HepG2 (cell line): ENCODE data around the gene NSFL1C. TPM values are rescaled to one million over a fixed set of nuclear protein-coding genes. Genes with fewer than 3 reads are reported as not detected.

Experiments
- ATAC-seq: fragments of 200-7000 bp; cut with Tn5 transposase; 3 replicates; pipeline ENCODE4 v1.9.1; 2020; ENCODE audit warnings: mild to moderate bottlenecking, moderate library complexity
- BruUV-seq: library from RNA; stranded (reverse); fragments of 400-500 nt; replicated peaks from 2 replicates; lab custom pipeline; 2021; lab: Mats Ljungman, UMichigan
- CTCF ChIA-PET: fragments of 300-600 bp; formaldehyde crosslinking; extraction: SDS; loops from one replicate; lab custom pipeline; 2021; ENCODE audit warnings: low total read pairs, inconsistent platforms, low intra/inter-chr PET ratio; lab: Yijun Ruan, JAX
- POLR2A ChIA-PET: fragments of 350-600 bp; sonication (Branson Sonifier 250); formaldehyde crosslinking; loops from one replicate; lab custom pipeline; 2020; ENCODE audit warnings: antibody characterized with exemption, inconsistent platforms; lab: Yijun Ruan, JAX
- DNase-seq: peaks from one replicate; pipeline ENCODE4 v3.0.0-alpha.2; 2015; ENCODE audit warnings: low spot score
- FAIRE-seq: peaks from 3 replicates; lab custom pipeline; 2011; peaks lifted over from hg19 to GRCh38; lab: Jason Lieb, UNC
- H2AFZ ChIP-seq: one replicate; pipeline ENCODE4 v1.6.1; 2011; ENCODE audit warnings: low read length, inconsistent platforms
- H3K27ac ChIP-seq: fragments of 300-600 bp; 3 replicates; pipeline ENCODE4 v1.8.0; 2011; ENCODE audit warnings: mixed run types, mild to moderate bottlenecking, mixed read lengths, low read length, inconsistent platforms; ENCODE audit not compliant: insufficient read depth; ENCODE audit errors: extremely low read length
- H3K27me3 ChIP-seq, 2 experiments: fragments of 200-600 bp in 1 of 2; 2 replicates in 1 of 2; 3 replicates in 1 of 2; pipeline versions ENCODE4 v1.6.0 to v1.8.0; 2011; ENCODE audit warnings: low read length in 2 of 2, mild to moderate bottlenecking in 2 of 2, moderate library complexity in 2 of 2, inconsistent platforms in 1 of 2; ENCODE audit not compliant: insufficient read depth in 2 of 2, control insufficient read depth in 1 of 2
- H3K36me3 ChIP-seq, 2 experiments: fragments of 200-600 bp in 1 of 2; replicated peaks in 1 of 2; 2 replicates in 1 of 2; 3 replicates in 1 of 2; pipeline versions ENCODE4 v1.5.1 to v1.8.0; 2011; ENCODE audit warnings: low read length in 2 of 2, inconsistent platforms in 1 of 2; ENCODE audit not compliant: insufficient read depth in 2 of 2, control insufficient read depth in 1 of 2
- H3K4me1 ChIP-seq: 2 replicates; pipeline ENCODE4 v1.5.1; 2012; ENCODE audit warnings: low read length, inconsistent platforms; ENCODE audit not compliant: insufficient read depth
- H3K4me2 ChIP-seq: 2 replicates; pipeline ENCODE4 v1.6.0; 2011; ENCODE audit warnings: low read depth, low read length, inconsistent platforms
- H3K4me3 ChIP-seq, 3 experiments: fragments of 200-600 bp in 1 of 3; sonication (generic), shearing (Covaris generic) in 1 of 3; replicated peaks in 1 of 3; 2 replicates each; pipeline ENCODE4 v1.5.1; 2011 to 2016; ENCODE audit warnings: low read length in 3 of 3, inconsistent platforms in 2 of 3, low read depth in 2 of 3, mild to moderate bottlenecking in 2 of 3, control low read depth in 1 of 3, mixed read lengths in 1 of 3; ENCODE audit not compliant: insufficient read depth in 1 of 3
- H3K79me2 ChIP-seq: one replicate; pipeline ENCODE4 v1.6.1; 2011; ENCODE audit warnings: low read length, inconsistent platforms; ENCODE audit not compliant: insufficient read depth
- H3K9ac ChIP-seq: 2 replicates; pipeline ENCODE4 v1.6.0; 2011; ENCODE audit warnings: mild to moderate bottlenecking, low read depth, low read length, inconsistent platforms; ENCODE audit not compliant: insufficient read depth
- H3K9me3 ChIP-seq: 2 replicates; pipeline ENCODE4 v1.5.1; 2012; ENCODE audit warnings: mild to moderate bottlenecking, low read length
- H4K20me1 ChIP-seq: 2 replicates; pipeline ENCODE4 v1.6.0; 2011; ENCODE audit warnings: inconsistent platforms, mild to moderate bottlenecking, low read length, moderate library complexity; ENCODE audit not compliant: insufficient read depth
- DR1 ChIP-seq: sonication (generic); formaldehyde crosslinking; IDR thresholded peaks from 2 replicates; pipeline ENCODE4 v1.8.0; 2021; ENCODE audit warnings: mild to moderate bottlenecking, missing genetic modification reagents, inconsistent platforms
- KAT2B ChIP-seq: fragments of 150-350 bp; IDR thresholded peaks from 2 replicates; pipeline ENCODE4 v1.6.1; 2014; ENCODE audit warnings: low read depth, low read length, borderline replicate concordance
- MZF1 ChIP-seq: sonication (generic); formaldehyde crosslinking; IDR thresholded peaks from 2 replicates; pipeline ENCODE4 v1.8.1; 2023; ENCODE audit warnings: mild to moderate bottlenecking, missing genetic modification reagents, borderline replicate concordance
- RBFOX2 ChIP-seq: fragments of 200-400 bp; formaldehyde crosslinking; IDR thresholded peaks from 2 replicates; pipeline ENCODE4 v1.6.1; 2017; ENCODE audit warnings: low read depth, mild to moderate bottlenecking, low read length
- SETDB1 ChIP-seq: sonication (generic); formaldehyde crosslinking; IDR thresholded peaks from 2 replicates; pipeline ENCODE4 v1.5.1; 2020; ENCODE audit warnings: missing genetic modification reagents, mild to moderate bottlenecking, borderline replicate concordance
- SMARCC2 ChIP-seq: fragments of 450-650 bp; IDR thresholded peaks from 2 replicates; pipeline ENCODE4 v1.6.1; 2017; ENCODE audit warnings: antibody characterized with exemption, mild to moderate bottlenecking
- ZNF20 ChIP-seq: sonication (generic); formaldehyde crosslinking; IDR thresholded peaks from 2 replicates; pipeline ENCODE4 v1.4.0; 2020; ENCODE audit warnings: mild to moderate bottlenecking, moderate library complexity, missing genetic modification reagents
- ZNF7 ChIP-seq: IDR thresholded peaks from 2 replicates; pipeline ENCODE4 v1.6.1; 2016; ENCODE audit warnings: missing biosample characterization, missing genetic modification reagents
- ZNF761 ChIP-seq: sonication (generic); formaldehyde crosslinking; conservative IDR thresholded peaks from 2 replicates; pipeline ENCODE4 v1.4.0; 2020; ENCODE audit warnings: mild to moderate bottlenecking, missing genetic modification reagents
- WGBS: methylation state at CpG from one replicate; pipeline ENCODE4 v1.1.6; 2017; ENCODE audit warnings: low lambda C conversion rate; 5-methylcytosine and 5-hydroxymethylcytosine counted together
- in situ Hi-C: cut with HindIII; loops from 2 replicates; pipeline ENCODE4 v1.10.0; 2017; ENCODE audit warnings: low pct_unique_long_range_greater_than_20kb; ENCODE audit not compliant: extremely low pct_ligation_motif_present
- intact Hi-C: fragments of 100-400 bp; cut with micrococcal nuclease; formaldehyde crosslinking; loops from one replicate; pipeline ENCODE4 v1.10.0; 2022; ENCODE audit not compliant: unreplicated experiment
- polyA plus RNA-seq, 8 experiments: library from polyadenylated mRNA; depleted of rRNA in 3 of 8; stranded (reverse) in 7 of 8; unstranded in 1 of 8; fragments of >200 nt; fragmentation: Illumina TruSeq in 4 of 8; extraction: Trizol in 4 of 8; gene quantifications; 2 replicates each; pipeline versions ENCODE4 v1.2.1 to v1.2.3, GENCODE V29; 2011 to 2016; ENCODE audit warnings: low read depth in 4 of 8, missing spikeins in 1 of 8, mixed read lengths in 1 of 8; ENCODE audit not compliant: insufficient read depth in 1 of 8
- total RNA-seq, 5 experiments: library from RNA; depleted of rRNA; stranded (reverse); fragments of >200 nt; fragmentation: Illumina TruSeq; extraction: Trizol; gene quantifications; 2 replicates each; pipeline ENCODE4 v1.2.3, GENCODE V29; 2016; ENCODE audit warnings: low read depth in 1 of 5
- TF ChIP-seq, protein P1 (sequence below), 2 experiments: fragments of 450-650 bp in 1 of 2; sonication (generic) in 1 of 2; formaldehyde crosslinking; IDR thresholded peaks; 2 replicates each; pipeline versions ENCODE4 v1.5.0 to v1.8.0; 2020 to 2022; ENCODE audit warnings: mild to moderate bottlenecking in 1 of 2, missing genetic modification reagents in 1 of 2
- TF ChIP-seq, protein P2 (sequence below): sonication (generic); formaldehyde crosslinking; IDR thresholded peaks from 2 replicates; pipeline ENCODE4 v1.4.0; 2020; ENCODE audit warnings: mild to moderate bottlenecking, missing genetic modification reagents
- TF ChIP-seq, protein P3 (sequence below): sonication (generic); formaldehyde crosslinking; IDR thresholded peaks from 2 replicates; pipeline ENCODE4 v1.8.1; 2022; ENCODE audit warnings: mild to moderate bottlenecking, missing genetic modification reagents
- TF ChIP-seq, protein P4 (sequence below): sonication (generic); formaldehyde crosslinking; IDR thresholded peaks from one replicate; pipeline ENCODE4 v1.5.1; 2020; ENCODE audit warnings: mild to moderate bottlenecking, missing genetic modification reagents; ENCODE audit errors: not compliant biosample characterization

Gene NSFL1C
- total and polyA plus RNA-seq, 2 of the 13 experiments (the other 11 are each of a cell fraction or from before 2014, with no cell fraction given), result 22.9 to 62.7 TPM

DNA sequence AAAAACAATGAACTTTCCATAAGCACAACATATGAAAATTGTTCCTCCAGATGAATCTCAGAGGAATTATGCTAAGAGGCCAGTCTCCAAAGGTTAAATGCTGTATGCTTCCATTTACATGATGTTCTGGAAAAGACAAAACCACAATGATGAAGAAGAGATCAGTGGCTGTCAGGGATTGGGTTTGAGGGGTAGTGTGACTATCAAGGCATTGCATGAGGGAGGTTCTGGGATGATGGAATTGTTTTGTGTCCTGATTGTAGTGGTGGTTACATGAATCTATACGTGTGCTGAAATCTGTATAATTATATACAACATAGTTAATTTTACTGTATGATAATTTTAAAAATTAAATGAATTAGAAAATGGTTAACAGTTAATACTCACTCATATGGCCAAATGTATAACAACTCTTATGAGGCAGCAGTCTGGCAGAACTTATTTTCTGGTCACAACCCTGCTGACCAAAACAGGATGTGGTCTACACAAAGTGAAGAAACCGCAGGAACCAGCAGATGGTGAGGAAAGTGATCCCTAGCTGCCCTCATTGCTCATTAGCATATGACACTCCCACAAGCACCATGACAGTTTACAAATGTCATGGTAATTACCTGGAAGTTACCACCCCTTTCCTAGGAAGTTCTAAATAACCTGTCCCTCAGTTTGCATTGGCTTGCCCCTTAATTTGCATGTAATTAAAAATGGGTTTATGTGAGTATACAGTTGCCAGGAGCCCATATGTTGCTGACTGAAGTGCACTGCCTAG, 31.9 kb downstream of the NSFL1C start:
- no peaks in the 10 kb centered on the region for H3K36me3 ChIP-seq
- no peaks in the 10 kb centered on the region for H3K9me3 ChIP-seq
- no peak overlapping the region for H3K9ac ChIP-seq
- 72% methylated on average over 2 of the region's 2 CpGs for WGBS
- no TSS peak for BruUV-seq
- in situ Hi-C loops, result no loop called here
- DNase-seq, result no peak
- no peak overlapping the region for H3K4me3 ChIP-seq
- no peak overlapping the region for H3K27ac ChIP-seq
- no peak overlapping the region for H2AFZ ChIP-seq
- no peaks in the 10 kb centered on the region for H3K27me3 ChIP-seq
- no peak for TF ChIP-seq SETDB1 (CRISPR knock-in tag)
- TF ChIP-seq, protein P1, sequence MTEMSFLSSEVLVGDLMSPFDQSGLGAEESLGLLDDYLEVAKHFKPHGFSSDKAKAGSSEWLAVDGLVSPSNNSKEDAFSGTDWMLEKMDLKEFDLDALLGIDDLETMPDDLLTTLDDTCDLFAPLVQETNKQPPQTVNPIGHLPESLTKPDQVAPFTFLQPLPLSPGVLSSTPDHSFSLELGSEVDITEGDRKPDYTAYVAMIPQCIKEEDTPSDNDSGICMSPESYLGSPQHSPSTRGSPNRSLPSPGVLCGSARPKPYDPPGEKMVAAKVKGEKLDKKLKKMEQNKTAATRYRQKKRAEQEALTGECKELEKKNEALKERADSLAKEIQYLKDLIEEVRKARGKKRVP (CRISPR knock-in tag; IDR thresholded peaks at IDR 0.05), result no peak
- TF ChIP-seq, protein P2, sequence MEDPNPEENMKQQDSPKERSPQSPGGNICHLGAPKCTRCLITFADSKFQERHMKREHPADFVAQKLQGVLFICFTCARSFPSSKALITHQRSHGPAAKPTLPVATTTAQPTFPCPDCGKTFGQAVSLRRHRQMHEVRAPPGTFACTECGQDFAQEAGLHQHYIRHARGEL, result no peak
- no peak for TF ChIP-seq ZNF7 (CRISPR knock-in tag)
- TF ChIP-seq, protein P3, sequence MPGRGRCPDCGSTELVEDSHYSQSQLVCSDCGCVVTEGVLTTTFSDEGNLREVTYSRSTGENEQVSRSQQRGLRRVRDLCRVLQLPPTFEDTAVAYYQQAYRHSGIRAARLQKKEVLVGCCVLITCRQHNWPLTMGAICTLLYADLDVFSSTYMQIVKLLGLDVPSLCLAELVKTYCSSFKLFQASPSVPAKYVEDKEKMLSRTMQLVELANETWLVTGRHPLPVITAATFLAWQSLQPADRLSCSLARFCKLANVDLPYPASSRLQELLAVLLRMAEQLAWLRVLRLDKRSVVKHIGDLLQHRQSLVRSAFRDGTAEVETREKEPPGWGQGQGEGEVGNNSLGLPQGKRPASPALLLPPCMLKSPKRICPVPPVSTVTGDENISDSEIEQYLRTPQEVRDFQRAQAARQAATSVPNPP (CRISPR knock-in tag), result no peak
- TF ChIP-seq, protein P4, sequence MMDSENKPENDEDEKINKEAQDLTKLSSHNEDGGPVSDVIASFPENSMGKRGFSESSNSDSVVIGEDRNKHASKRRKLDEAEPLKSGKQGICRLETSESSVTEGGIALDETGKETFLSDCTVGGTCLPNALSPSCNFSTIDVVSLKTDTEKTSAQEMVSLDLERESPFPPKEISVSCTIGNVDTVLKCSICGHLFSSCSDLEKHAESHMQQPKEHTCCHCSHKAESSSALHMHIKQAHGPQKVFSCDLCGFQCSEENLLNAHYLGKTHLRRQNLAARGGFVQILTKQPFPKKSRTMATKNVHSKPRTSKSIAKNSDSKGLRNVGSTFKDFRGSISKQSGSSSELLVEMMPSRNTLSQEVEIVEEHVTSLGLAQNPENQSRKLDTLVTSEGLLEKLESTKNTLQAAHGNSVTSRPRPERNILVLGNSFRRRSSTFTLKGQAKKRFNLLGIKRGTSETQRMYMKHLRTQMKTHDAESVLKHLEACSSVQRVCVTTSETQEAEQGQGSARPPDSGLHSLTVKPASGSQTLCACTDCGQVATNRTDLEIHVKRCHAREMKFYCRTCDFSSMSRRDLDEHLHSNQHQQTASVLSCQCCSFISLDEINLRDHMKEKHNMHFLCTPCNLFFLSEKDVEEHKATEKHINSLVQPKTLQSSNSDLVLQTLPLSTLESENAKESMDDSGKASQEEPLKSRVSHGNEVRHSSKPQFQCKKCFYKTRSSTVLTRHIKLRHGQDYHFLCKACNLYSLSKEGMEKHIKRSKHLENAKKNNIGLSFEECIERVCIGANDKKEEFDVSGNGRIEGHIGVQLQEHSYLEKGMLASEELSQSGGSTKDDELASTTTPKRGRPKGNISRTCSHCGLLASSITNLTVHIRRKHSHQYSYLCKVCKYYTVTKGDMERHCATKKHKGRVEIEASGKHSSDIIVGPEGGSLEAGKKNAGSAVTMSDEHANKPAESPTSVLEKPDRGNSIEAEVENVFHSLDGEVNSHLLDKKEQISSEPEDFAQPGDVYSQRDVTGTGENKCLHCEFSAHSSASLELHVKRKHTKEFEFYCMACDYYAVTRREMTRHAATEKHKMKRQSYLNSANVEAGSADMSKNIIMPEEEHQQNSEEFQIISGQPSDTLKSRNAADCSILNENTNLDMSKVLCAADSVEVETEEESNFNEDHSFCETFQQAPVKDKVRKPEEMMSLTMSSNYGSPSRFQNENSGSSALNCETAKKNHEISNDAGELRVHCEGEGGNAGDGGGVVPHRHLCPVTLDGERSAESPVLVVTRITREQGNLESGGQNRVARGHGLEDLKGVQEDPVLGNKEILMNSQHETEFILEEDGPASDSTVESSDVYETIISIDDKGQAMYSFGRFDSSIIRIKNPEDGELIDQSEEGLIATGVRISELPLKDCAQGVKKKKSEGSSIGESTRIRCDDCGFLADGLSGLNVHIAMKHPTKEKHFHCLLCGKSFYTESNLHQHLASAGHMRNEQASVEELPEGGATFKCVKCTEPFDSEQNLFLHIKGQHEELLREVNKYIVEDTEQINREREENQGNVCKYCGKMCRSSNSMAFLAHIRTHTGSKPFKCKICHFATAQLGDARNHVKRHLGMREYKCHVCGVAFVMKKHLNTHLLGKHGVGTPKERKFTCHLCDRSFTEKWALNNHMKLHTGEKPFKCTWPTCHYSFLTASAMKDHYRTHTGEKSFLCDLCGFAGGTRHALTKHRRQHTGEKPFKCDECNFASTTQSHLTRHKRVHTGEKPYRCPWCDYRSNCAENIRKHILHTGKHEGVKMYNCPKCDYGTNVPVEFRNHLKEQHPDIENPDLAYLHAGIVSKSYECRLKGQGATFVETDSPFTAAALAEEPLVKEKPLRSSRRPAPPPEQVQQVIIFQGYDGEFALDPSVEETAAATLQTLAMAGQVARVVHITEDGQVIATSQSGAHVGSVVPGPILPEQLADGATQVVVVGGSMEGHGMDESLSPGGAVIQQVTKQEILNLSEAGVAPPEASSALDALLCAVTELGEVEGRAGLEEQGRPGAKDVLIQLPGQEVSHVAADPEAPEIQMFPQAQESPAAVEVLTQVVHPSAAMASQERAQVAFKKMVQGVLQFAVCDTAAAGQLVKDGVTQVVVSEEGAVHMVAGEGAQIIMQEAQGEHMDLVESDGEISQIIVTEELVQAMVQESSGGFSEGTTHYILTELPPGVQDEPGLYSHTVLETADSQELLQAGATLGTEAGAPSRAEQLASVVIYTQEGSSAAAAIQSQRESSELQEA (CRISPR knock-in tag), result no peak
- TF ChIP-seq ZNF761 (CRISPR knock-in tag), result no peak
- no peak for TF ChIP-seq DR1 (CRISPR knock-in tag)
- no peak for TF ChIP-seq ZNF20 (CRISPR knock-in tag)
- no peak for TF ChIP-seq RBFOX2
- TF ChIP-seq KAT2B, result no peak
- no peak for TF ChIP-seq SMARCC2
- TF ChIP-seq MZF1, result no peak
- TF ChIP-seq, all 625 proteins: peak for 0
- ChIA-PET POLR2A (no interaction called here), CTCF (interaction anchor here (7.4 kb wide), 1 partner anchor 119 kb away, joined by 122 read pairs; no protein-coding TSS in a partner anchor)
- ATAC-seq, result no peak
- H3K4me1 ChIP-seq, result no peaks in the 10 kb centered on the region
- H3K79me2 ChIP-seq, result no peaks in the 10 kb centered on the region
- no peak overlapping the region for H3K4me2 ChIP-seq
- H4K20me1 ChIP-seq, result no peaks in the 10 kb centered on the region
- FAIRE-seq, result no peak
- intact Hi-C loops, result loop anchor here (5.0 kb wide), 1 partner anchor 38 kb away; no protein-coding TSS in a partner anchor
